K562 (cell line): Measurements from ENCODE around the gene DLX6. TPM values are rescaled to one million over a fixed set of nuclear protein-coding genes. Genes with fewer than 3 reads are reported as not detected.

ENCODE experiments used
- ATAC-seq: fragments of 200-7000 bp; cut with Tn5 transposase; 3 replicates; pipeline ENCODE4 v1.9.1; 2020; ENCODE audit warnings: moderate library complexity
- BruUV-seq: library from RNA; stranded (reverse); fragments of 400-500 nt; replicated peaks from 2 replicates; lab custom pipeline; 2021; lab: Mats Ljungman, UMichigan
- CTCF ChIA-PET: fragments of 300-600 bp; formaldehyde crosslinking; extraction: SDS; loops from one replicate; lab custom pipeline; 2021; ENCODE audit warnings: low intra/inter-chr PET ratio; lab: Yijun Ruan, JAX
- POLR2A ChIA-PET: fragments of 300-600, 350-650 bp; sonication (Branson Sonifier 250); formaldehyde crosslinking; extraction: SDS; loops from one replicate; lab custom pipeline; 2021; ENCODE audit warnings: antibody characterized with exemption, inconsistent platforms; lab: Yijun Ruan, JAX
- DNase-seq, 4 experiments: peaks; one replicate each; pipeline versions ENCODE4 v3.0.0 to v3.0.0-alpha.2; 2011 to 2018; ENCODE audit warnings: low spot score in 3 of 4, mixed read lengths in 3 of 4; ENCODE audit errors: extremely low read depth in 1 of 4
- FAIRE-seq: peaks from 2 replicates; lab custom pipeline; 2011; peaks lifted over from hg19 to GRCh38; lab: Jason Lieb, UNC
- H2AFZ ChIP-seq: 2 replicates; pipeline ENCODE4 v1.6.0; 2011; ENCODE audit warnings: low read depth, low read length, control low read depth, inconsistent platforms
- H3K27ac ChIP-seq: fragments of 200-600 bp; 3 replicates; pipeline ENCODE4 v1.8.0; 2011; ENCODE audit warnings: low read depth, mild to moderate bottlenecking, control low read depth, inconsistent platforms, low read length, moderate library complexity, mixed read lengths; ENCODE audit errors: extremely low read depth
- H3K27me3 ChIP-seq, 2 experiments: fragments of 300-600 bp in 1 of 2; 2 replicates in 1 of 2; 3 replicates in 1 of 2; pipeline versions ENCODE4 v1.6.0 to v1.8.0; 2011; ENCODE audit warnings: inconsistent platforms in 2 of 2, low read length in 2 of 2, mild to moderate bottlenecking in 1 of 2, mixed read lengths in 1 of 2, moderate library complexity in 1 of 2; ENCODE audit not compliant: control insufficient read depth in 2 of 2, insufficient read depth in 2 of 2
- H3K36me3 ChIP-seq: fragments of 300-600 bp; 3 replicates; pipeline ENCODE4 v1.8.0; 2011; ENCODE audit warnings: mild to moderate bottlenecking, low read length, inconsistent platforms; ENCODE audit not compliant: control insufficient read depth, insufficient read depth
- H3K4me1 ChIP-seq, 2 experiments: fragments of 200-600 bp in 1 of 2; replicated peaks in 1 of 2; 2 replicates in 1 of 2; 3 replicates in 1 of 2; pipeline versions ENCODE4 v1.5.1 to v1.8.0; 2011; ENCODE audit warnings: inconsistent platforms in 2 of 2, low read length in 2 of 2, mild to moderate bottlenecking in 1 of 2, mixed read lengths in 1 of 2, moderate library complexity in 1 of 2; ENCODE audit not compliant: control insufficient read depth in 2 of 2, insufficient read depth in 2 of 2
- H3K4me2 ChIP-seq: 2 replicates; pipeline ENCODE4 v1.6.1; 2011; ENCODE audit warnings: low read length, control low read depth, inconsistent platforms, mixed read lengths; ENCODE audit not compliant: insufficient read depth
- H3K4me3 ChIP-seq: fragments of 200-600 bp; sonication (generic), shearing (Covaris generic); 2 replicates; pipeline ENCODE4 v1.5.1; 2016; ENCODE audit warnings: control low read depth, inconsistent platforms
- H3K79me2 ChIP-seq: fragments of 200-600 bp; 3 replicates; pipeline ENCODE4 v1.8.0; 2011; ENCODE audit warnings: low read length, inconsistent platforms; ENCODE audit not compliant: control insufficient read depth, insufficient read depth
- H3K9ac ChIP-seq, 2 experiments: 2 replicates each; pipeline versions ENCODE4 v1.6.0 to v1.6.1; 2011; ENCODE audit warnings: low read depth in 2 of 2, low read length in 2 of 2, control low read depth in 1 of 2, inconsistent platforms in 1 of 2, mild to moderate bottlenecking in 1 of 2, mixed read lengths in 1 of 2; ENCODE audit not compliant: insufficient read depth in 1 of 2
- H3K9me1 ChIP-seq: one replicate; pipeline ENCODE4 v1.6.0; 2011; ENCODE audit warnings: inconsistent platforms, mild to moderate bottlenecking, low read length, moderate library complexity; ENCODE audit not compliant: control insufficient read depth, insufficient read depth
- H3K9me3 ChIP-seq: replicated peaks from 2 replicates; pipeline ENCODE4 v1.5.1; 2011; ENCODE audit warnings: low read depth, low read length, inconsistent platforms; ENCODE audit not compliant: control insufficient read depth, insufficient read depth
- H4K20me1 ChIP-seq: replicated peaks from 2 replicates; pipeline ENCODE4 v1.6.1; 2011; ENCODE audit warnings: low read length, inconsistent platforms, mixed read lengths; ENCODE audit not compliant: control insufficient read depth, insufficient read depth
- ETV1 ChIP-seq: fragments of 450-650 bp; conservative IDR thresholded peaks from 2 replicates; pipeline ENCODE4 v1.6.1; 2016; ENCODE audit warnings: missing genetic modification characterization, control low read depth, low read depth, missing compliant biosample characterization
- MYC ChIP-seq, 2 experiments: fragments of 250-450 bp in 1 of 2; sonication (Bioruptor Pico) in 1 of 2; IDR thresholded peaks; 2 replicates each; pipeline versions ENCODE4 v1.5.1 to v1.6.1; 2012 to 2021; ENCODE audit warnings: low read depth in 2 of 2, borderline replicate concordance in 1 of 2, improper control_type of control experiment in 1 of 2, low read length in 1 of 2, mild to moderate bottlenecking in 1 of 2, moderate library complexity in 1 of 2
- NFATC3 ChIP-seq: fragments of 450-650 bp; IDR thresholded peaks from 2 replicates; pipeline ENCODE4 v1.6.1; 2017; ENCODE audit warnings: mild to moderate bottlenecking
- PHF8 ChIP-seq: fragments of 200-600 bp; sonication (generic); IDR thresholded peaks from 2 replicates; pipeline ENCODE4 v1.6.1; 2012; ENCODE audit warnings: mixed run types, mild to moderate bottlenecking, inconsistent platforms, low read length, moderate library complexity, borderline replicate concordance
- RHOXF2B ChIP-seq: fragments of 250-450 bp; sonication (Bioruptor Pico); conservative IDR thresholded peaks from 2 replicates; pipeline ENCODE4 v1.5.1; 2021
- SNIP1 ChIP-seq: fragments of 450-650 bp; IDR thresholded peaks from 2 replicates; pipeline ENCODE4 v1.7.1; 2017; ENCODE audit warnings: low read depth, mild to moderate bottlenecking
- TRIM24 ChIP-seq, 2 experiments: fragments of 450-650 bp; IDR thresholded peaks; 2 replicates each; pipeline ENCODE4 v1.6.1; 2016
- ZNF143 ChIP-seq: sonication (generic); formaldehyde crosslinking; IDR thresholded peaks from 2 replicates; pipeline ENCODE4 v1.9.0; 2022; ENCODE audit warnings: mild to moderate bottlenecking, missing genetic modification reagents
- ZNF354B ChIP-seq: fragments of 250-450 bp; sonication (Bioruptor Pico); IDR thresholded peaks from 2 replicates; pipeline ENCODE4 v1.4.0; 2020
- ZNF436 ChIP-seq: fragments of 250-450, 450-650 bp; sonication (Bioruptor Pico); formaldehyde crosslinking; IDR thresholded peaks from 2 replicates; pipeline ENCODE4 v1.7.0; 2020; ENCODE audit warnings: mild to moderate bottlenecking
- ZNF561 ChIP-seq: fragments of 450-650 bp; formaldehyde crosslinking; conservative IDR thresholded peaks from 2 replicates; pipeline ENCODE4 v1.4.0; 2020; ENCODE audit warnings: mild to moderate bottlenecking, moderate library complexity
- ZNF830 ChIP-seq: fragments of 250-450 bp; sonication (Bioruptor Pico); IDR thresholded peaks from 2 replicates; pipeline ENCODE4 v1.5.0; 2021; ENCODE audit warnings: mild to moderate bottlenecking
- WGBS: fragments of 100-300 bp; shearing (Covaris generic); methylation state at CpG from one replicate; pipeline ENCODE4 v1.1.6; 2016; ENCODE audit warnings: low coverage, mixed read lengths; ENCODE audit not compliant: insufficient coverage; ENCODE audit errors: missing lambda C conversion rate; 5-methylcytosine and 5-hydroxymethylcytosine counted together
- in situ Hi-C: fragments of 300-500 bp; cut with MboI; formaldehyde crosslinking; loops from 4 replicates; pipeline ENCODE4 v1.15.0; 2018; ENCODE audit warnings: inconsistent platforms, mixed read lengths
- intact Hi-C: fragments of 100-400 bp; cut with micrococcal nuclease; formaldehyde crosslinking; loops from 2 replicates; pipeline ENCODE4 v1.14.2; 2022
- polyA plus RNA-seq, 8 experiments: library from polyadenylated mRNA; depleted of rRNA in 4 of 8; stranded (reverse) in 5 of 8; unstranded in 3 of 8; fragments of >200 nt; fragmentation: Nextera tagmentation in 2 of 8; fragmentation: Illumina TruSeq in 1 of 8; extraction: Ambion mirVana in 2 of 8; extraction: Trizol in 1 of 8; gene quantifications; 2 replicates each; pipeline versions ENCODE4 v1.2.1 to v1.2.3, GENCODE V29; 2011 to 2014; ENCODE audit warnings: inconsistent platforms in 1 of 8, missing spikeins in 1 of 8
- total RNA-seq, 7 experiments: library from RNA; depleted of rRNA in 6 of 7; stranded (reverse); fragments of >200 nt in 6 of 7; fragmentation: Illumina TruSeq in 2 of 7; extraction: Trizol in 2 of 7; gene quantifications; 2 replicates each; pipeline versions ENCODE4 v1.2.1 to v1.2.3, GENCODE V29; 2011 to 2021; ENCODE audit warnings: low replicate concordance in 1 of 7
- TF ChIP-seq, protein P1 (sequence below): sonication (generic); formaldehyde crosslinking; IDR thresholded peaks from 2 replicates; pipeline ENCODE4 v1.8.1; 2022; ENCODE audit warnings: missing genetic modification reagents
- TF ChIP-seq, protein P2 (sequence below): sonication (generic); formaldehyde crosslinking; IDR thresholded peaks from 2 replicates; pipeline ENCODE4 v1.8.1; 2023; ENCODE audit warnings: mild to moderate bottlenecking, missing genetic modification reagents, moderate library complexity
- TF ChIP-seq, protein P3 (sequence below): sonication (generic); formaldehyde crosslinking; IDR thresholded peaks from 2 replicates; pipeline ENCODE4 v1.8.1; 2022; ENCODE audit warnings: missing genetic modification reagents

DLX6 gene
- total and polyA plus RNA-seq, 9 of the 15 experiments (the other 6 are each of a cell fraction or from before 2014, with no cell fraction given), result not detected

DNA sequence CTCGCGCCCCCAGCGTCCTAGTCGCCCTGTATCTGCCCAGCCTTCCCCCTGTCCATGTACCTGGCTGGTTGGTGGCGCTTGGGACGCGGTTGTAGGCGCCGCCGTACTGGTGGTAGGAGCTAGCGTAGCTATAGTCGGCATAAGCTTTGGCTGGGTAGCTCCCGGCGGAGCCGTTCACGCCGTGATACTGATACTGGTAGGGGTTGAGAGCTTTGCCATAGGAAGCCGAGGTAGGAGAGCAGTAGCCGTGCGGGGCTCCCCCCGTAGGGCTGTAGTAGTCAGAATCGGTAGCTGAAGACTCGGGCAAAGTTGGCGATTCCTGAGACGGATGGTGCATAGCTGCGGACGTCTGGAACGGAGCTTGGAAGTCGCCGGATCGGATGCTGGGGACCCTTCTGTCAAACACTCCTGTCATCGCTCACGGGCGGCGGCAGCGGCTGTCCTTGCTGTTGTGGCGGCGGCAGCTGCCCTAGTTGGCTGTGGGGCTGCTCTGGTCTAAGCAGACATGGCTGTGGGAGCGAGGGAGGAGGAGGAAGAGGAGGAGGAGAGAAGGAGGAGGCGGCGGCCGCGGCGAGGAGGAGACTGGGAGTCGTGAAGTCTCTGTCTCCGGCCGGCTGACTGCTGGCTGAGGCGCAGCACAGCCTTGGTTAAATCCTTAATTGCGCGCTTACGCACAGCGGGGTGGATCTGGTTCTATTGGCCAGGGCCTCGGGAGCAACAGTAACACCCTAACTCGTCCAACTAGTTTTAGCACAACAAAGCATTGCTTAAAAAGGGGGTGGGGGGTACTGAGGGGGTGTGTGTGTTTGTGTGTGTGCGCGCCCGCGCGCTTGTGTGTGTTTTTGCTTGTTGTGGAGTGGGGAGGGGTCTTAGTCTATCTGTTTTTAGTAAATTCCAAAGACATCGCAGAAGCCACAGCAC lies 19.1 kb downstream of the DLX6 start, which contains the start of gene DLX5:
Gene DLX5 (minus strand): TSS at position 623 of the 921 bp plus-strand sequence. CDS start 208 bp downstream, at position 415.
- no peaks in the 10 kb centered on the region for H3K9me1 ChIP-seq
- intact Hi-C loops, result loop anchor here (5.0 kb wide), 1 partner anchor 1302 kb away; no protein-coding TSS in a partner anchor
- no peak within 1 kb of the TSS for H2AFZ ChIP-seq
- H3K36me3 ChIP-seq, result no peaks in the 10 kb centered on the region
- ATAC-seq, result no peak; the same call in 2 of the 3 replicates
- peaks cover 70 to 75% of the 10 kb centered on the region in 2 experiments for H3K27me3 ChIP-seq
- peaks cover 0 to 15% of the 10 kb centered on the region in 2 experiments; a peak in 1 of 5 replicates for H3K4me1 ChIP-seq
- no TSS peak for BruUV-seq
- no peak for FAIRE-seq
- CTCF ChIA-PET, result interaction anchor here (0.7 kb wide), 1 partner anchor 101 kb away, joined by 4 read pairs; no protein-coding TSS in a partner anchor
- in situ Hi-C loops, result loop anchor here (5.0 to 10.0 kb wide), 2 partner anchors 942 to 1110 kb away; no protein-coding TSS in a partner anchor
- no peak within 1 kb of the TSS for H3K4me3 ChIP-seq
- no peaks in the 10 kb centered on the region for H3K9me3 ChIP-seq
- no peaks in the 10 kb centered on the region for H3K79me2 ChIP-seq
- 0 out of 2 replicates have a peak, but pooled peaks cover 5% of the 10 kb centered on the region for H4K20me1 ChIP-seq
- TF ChIP-seq NFATC3 (no peak), ZNF436 (CRISPR knock-in tag) (no peak), ZNF830 (CRISPR knock-in tag) (no peak), RHOXF2B (CRISPR knock-in tag) (no peak), ZNF143 (no peak), MYC (IDR thresholded peaks at IDR 0.05; ENCODE audit: low read depth, low read length) (no peak), MYC (CRISPR knock-in tag; IDR thresholded peaks at IDR 0.05; ENCODE audit: borderline replicate concordance, low read depth) (no peak), TRIM24 (IDR thresholded peaks at IDR 0.05) (no peak), PHF8 (no peak), ETV1 (tag) (no peak), ZNF354B (CRISPR knock-in tag) (no peak), ZNF561 (CRISPR knock-in tag) (no peak), SNIP1 (no peak)
- TF ChIP-seq, protein P1, sequence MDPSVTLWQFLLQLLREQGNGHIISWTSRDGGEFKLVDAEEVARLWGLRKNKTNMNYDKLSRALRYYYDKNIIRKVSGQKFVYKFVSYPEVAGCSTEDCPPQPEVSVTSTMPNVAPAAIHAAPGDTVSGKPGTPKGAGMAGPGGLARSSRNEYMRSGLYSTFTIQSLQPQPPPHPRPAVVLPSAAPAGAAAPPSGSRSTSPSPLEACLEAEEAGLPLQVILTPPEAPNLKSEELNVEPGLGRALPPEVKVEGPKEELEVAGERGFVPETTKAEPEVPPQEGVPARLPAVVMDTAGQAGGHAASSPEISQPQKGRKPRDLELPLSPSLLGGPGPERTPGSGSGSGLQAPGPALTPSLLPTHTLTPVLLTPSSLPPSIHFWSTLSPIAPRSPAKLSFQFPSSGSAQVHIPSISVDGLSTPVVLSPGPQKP (CRISPR knock-in tag), result no peak
- TF ChIP-seq, protein P2, sequence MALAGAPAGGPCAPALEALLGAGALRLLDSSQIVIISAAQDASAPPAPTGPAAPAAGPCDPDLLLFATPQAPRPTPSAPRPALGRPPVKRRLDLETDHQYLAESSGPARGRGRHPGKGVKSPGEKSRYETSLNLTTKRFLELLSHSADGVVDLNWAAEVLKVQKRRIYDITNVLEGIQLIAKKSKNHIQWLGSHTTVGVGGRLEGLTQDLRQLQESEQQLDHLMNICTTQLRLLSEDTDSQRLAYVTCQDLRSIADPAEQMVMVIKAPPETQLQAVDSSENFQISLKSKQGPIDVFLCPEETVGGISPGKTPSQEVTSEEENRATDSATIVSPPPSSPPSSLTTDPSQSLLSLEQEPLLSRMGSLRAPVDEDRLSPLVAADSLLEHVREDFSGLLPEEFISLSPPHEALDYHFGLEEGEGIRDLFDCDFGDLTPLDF (CRISPR knock-in tag), result no peak
- TF ChIP-seq, protein P3, sequence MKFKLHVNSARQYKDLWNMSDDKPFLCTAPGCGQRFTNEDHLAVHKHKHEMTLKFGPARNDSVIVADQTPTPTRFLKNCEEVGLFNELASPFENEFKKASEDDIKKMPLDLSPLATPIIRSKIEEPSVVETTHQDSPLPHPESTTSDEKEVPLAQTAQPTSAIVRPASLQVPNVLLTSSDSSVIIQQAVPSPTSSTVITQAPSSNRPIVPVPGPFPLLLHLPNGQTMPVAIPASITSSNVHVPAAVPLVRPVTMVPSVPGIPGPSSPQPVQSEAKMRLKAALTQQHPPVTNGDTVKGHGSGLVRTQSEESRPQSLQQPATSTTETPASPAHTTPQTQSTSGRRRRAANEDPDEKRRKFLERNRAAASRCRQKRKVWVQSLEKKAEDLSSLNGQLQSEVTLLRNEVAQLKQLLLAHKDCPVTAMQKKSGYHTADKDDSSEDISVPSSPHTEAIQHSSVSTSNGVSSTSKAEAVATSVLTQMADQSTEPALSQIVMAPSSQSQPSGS (CRISPR knock-in tag), result no peak
- TF ChIP-seq, all 486 proteins: peak for 0
- Histone ChIP-seq H3K9ac (no peak within 1 kb of the TSS), H3K4me2 (no peak within 1 kb of the TSS), H3K27ac (no peak within 1 kb of the TSS)
- DNase-seq, result no peak
- POLR2A ChIA-PET, result interaction anchor here (0.7 kb wide), 1 partner anchor 793 kb away, joined by 3 read pairs; no protein-coding TSS in a partner anchor
- WGBS, result 7% methylated on average over 59 of the region's 60 CpGs
